HepG2 (cell line): ENCODE data around the gene RASA2.

ENCODE experiments used
- CREB3 ChIP-seq: sonication (generic); formaldehyde crosslinking; IDR thresholded peaks from 2 replicates; pipeline ENCODE4 v1.5.0; 2020; ENCODE audit warnings: missing genetic modification reagents
- RAD51 ChIP-seq: fragments of 450-650 bp; IDR thresholded peaks from 2 replicates; pipeline ENCODE4 v1.6.1; 2016; ENCODE audit warnings: borderline replicate concordance
- SUZ12 ChIP-seq: fragments of 150-350 bp; IDR thresholded peaks from 2 replicates; pipeline ENCODE4 v1.6.1; 2014; ENCODE audit warnings: low read depth, low read length
- TP53 ChIP-seq: sonication (generic); formaldehyde crosslinking; conservative IDR thresholded peaks from 2 replicates; pipeline ENCODE4 v1.4.0; 2020; ENCODE audit warnings: missing genetic modification reagents
- ZBTB8A ChIP-seq: sonication (generic); formaldehyde crosslinking; IDR thresholded peaks from 2 replicates; pipeline ENCODE4 v1.4.0; 2020; ENCODE audit warnings: mild to moderate bottlenecking, low read depth, missing genetic modification reagents, borderline replicate concordance
- ZNF615 ChIP-seq: sonication (generic); formaldehyde crosslinking; IDR thresholded peaks from 2 replicates; pipeline ENCODE4 v1.5.0; 2020; ENCODE audit warnings: mild to moderate bottlenecking, missing genetic modification reagents, borderline replicate concordance
- TF ChIP-seq, protein P1 (sequence below): sonication (generic); formaldehyde crosslinking; IDR thresholded peaks from 2 replicates; pipeline ENCODE4 v1.8.1; 2023; ENCODE audit warnings: missing genetic modification reagents, inconsistent platforms, borderline replicate concordance

DNA sequence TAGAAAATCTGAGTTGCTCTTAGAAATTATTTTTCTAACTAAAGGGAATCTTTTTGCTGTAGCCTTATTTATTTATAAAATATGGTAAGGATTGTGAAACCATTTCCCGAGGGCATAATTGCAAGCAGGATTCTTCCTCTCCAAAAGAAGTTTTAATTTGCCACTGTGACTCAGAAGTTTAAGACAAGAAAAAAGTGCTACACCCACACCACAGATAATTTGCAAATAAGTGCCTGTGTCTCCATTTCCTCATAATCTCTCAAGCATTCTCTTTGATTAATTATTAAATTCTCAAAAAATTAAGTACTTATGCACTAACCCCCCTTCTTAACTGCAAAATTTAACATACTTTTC is 43.6 kb downstream of the RASA2 start:
- TF ChIP-seq ZNF615 (CRISPR knock-in tag): no peak
- TF ChIP-seq CREB3 (CRISPR knock-in tag): no peak
- no peak for TF ChIP-seq RAD51
- no peak for TF ChIP-seq ZBTB8A (CRISPR knock-in tag)
- TF ChIP-seq TP53 (CRISPR knock-in tag): no peak
- TF ChIP-seq SUZ12: no peak
- TF ChIP-seq, protein P1, sequence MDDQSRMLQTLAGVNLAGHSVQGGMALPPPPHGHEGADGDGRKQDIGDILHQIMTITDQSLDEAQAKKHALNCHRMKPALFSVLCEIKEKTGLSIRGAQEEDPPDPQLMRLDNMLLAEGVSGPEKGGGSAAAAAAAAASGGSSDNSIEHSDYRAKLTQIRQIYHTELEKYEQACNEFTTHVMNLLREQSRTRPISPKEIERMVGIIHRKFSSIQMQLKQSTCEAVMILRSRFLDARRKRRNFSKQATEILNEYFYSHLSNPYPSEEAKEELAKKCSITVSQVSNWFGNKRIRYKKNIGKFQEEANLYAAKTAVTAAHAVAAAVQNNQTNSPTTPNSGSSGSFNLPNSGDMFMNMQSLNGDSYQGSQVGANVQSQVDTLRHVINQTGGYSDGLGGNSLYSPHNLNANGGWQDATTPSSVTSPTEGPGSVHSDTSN (CRISPR knock-in tag): no peak
